ENCODE results near the gene FOXK2.
A peak's percentile ranks its signal among the peaks of the same experiment; 100 is the strongest.
"Not testable (repeated sequence)": the region's sequence is repeated elsewhere in the genome, so short reads cannot be mapped to it uniquely, and the experiment has no call there.

The FOXK2 gene

DNA sequence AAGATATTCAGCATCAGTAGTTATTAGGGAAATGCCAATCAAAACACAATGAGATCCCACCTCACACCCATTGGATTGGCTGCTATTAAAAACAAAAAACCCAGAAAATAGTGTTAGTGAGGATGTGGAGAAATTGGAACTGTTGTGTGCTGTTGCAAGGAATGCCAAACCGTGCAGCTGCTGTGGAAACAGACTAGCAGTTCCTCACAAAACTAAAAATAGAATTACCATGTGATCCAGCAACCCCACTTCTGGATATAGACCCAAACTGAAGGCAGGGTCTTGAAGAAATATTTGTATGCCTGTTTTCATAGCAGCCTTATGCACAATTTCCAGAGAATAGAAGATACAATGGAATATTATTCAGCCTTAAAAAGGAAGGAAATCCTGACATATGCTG lies 46.0 kb downstream of the FOXK2 start:
- DNase-seq, result no peak

DNA sequence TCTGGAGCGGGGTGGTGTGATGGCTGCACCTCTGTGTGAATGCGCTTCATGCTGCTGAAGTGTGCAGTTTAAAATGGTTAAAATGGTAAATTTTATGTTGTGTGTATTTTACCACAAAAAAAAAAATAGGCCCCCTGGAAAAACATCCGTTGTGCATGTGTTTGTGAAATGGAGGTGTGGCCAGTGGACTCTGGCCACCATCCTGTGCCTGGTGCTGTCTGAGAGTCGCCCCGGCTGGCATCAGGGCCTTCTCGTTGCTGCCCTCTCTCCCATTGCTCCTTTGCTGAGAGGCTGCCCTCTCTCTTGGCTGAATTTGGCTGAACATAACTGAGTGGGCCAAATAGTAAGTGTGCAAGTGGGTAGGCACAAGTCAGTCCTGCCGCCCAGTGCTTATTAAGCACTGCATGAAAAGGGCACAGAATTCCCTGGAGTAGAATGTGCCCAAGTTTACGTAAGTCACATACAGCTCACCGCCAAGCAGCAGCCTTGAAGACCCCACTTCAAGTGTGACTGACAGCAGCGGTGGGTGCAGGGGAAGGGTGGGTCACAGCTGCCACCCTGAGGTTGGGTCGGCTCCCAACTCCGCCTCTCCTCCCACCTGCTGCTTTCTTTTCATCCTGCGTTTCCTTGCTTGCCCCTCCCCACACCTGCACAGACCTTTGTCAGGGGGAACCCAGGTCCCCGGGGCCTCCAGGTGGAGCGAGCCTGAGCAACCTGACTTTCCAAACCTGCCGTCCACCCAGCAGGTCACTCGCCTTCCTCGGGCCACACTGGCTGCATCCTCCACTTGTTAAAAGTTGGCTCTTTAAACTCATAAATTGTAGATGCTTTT lies 46.8 kb downstream of the FOXK2 start:
- DNase-seq, result no peak

DNA sequence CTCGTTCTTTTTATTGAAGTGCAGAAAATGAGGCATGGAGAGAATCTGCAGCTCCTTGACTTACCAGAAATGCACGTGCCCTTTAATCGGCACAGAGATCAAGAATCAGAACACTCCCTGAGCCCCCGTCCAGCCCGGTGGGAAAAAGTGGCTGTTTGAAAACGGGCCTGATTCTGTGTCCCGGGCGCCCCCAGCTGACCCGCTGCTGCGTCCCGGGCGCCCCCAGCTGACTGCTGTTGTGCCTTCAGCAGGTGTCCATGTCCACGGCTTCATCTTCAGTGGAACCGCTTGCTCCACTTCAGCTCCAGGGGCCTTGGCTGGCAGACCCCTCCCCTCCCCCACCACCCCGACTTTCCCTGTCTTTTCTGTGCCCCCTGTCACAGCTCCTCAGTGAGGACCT lies 47.8 kb downstream of the FOXK2 start:
- no peak for DNase-seq

DNA sequence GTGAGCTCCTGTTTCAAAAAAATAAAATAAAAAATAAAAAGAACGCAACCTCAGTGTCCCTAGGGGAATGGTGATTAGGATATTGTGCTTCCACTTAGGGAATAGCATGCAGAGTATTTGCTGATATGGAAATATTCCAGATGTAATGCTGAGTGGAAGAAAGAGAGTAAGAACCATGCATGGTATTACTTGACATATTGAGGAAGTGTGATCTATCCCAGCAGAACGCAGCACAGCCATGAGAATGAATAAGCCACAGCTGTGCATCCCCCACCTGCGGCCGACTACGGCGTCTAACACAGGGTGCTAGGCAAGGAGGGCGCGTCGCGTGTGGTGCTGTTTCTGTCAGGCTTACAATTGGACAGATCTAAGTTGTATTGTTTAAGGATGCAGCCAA lies 49.5 kb downstream of the FOXK2 start:
- DNase-seq, result no peak

DNA sequence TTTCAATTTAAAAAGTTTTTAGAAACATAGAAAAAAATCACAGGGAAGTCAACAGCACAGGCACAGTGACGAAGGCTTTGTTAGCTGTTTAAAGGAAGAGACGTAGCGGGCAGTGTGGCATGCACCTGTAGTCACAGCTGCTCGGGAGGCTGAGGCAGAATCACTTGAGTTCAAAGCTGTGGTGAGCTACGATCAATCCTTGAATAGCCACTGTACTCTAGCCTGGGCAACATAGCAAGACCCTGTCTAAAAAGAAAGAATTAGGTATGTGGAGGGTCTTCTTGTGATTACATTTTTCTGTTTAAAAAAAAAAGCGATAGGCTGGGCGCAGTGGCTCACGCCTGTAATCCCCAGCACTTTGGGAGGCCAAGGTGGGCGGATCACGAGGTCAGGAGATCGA lies 50.1 kb downstream of the FOXK2 start:
- DNase-seq, result no peak

DNA sequence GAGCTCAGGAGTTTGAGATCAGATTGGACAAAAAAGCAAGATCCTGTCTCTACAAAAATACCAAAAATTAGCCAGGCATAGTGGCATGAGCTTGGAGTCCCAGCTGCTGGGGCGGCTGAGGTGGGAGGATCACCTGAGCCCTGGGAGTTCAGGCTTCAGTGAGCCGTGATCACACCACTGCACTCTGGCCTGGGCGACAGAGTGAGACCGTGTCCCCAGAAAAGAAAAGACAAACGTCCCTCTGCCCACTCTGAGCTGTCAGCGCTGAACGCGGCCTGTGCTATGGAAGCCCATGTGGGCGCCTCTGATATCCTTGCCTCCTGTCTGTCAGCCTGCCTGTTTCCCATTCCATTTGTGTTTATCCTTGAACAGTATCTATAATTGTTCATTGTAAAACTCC lies 50.7 kb downstream of the FOXK2 start:
- DNase-seq, result no peak

DNA sequence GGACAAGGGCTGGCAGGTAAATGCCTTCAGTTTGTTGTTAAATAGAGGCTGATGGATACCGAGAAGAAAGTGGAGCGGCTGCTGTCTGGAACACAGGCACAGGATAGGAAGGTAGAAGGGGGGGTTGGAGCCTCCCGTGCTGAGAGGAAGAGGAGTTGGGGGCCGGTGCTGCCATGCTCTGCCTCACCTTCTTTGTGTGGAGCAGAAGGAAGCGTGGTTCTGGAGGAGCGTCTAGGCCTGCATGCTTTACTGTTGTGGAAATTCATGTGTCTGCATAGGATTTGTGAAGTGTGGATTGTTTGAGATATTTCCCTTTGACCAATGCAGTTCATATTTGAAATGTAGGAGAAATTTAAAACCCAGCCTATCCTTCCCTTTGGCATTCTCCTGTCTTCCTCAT lies 52.3 kb downstream of the FOXK2 start:
- DNase-seq, result no peak

DNA sequence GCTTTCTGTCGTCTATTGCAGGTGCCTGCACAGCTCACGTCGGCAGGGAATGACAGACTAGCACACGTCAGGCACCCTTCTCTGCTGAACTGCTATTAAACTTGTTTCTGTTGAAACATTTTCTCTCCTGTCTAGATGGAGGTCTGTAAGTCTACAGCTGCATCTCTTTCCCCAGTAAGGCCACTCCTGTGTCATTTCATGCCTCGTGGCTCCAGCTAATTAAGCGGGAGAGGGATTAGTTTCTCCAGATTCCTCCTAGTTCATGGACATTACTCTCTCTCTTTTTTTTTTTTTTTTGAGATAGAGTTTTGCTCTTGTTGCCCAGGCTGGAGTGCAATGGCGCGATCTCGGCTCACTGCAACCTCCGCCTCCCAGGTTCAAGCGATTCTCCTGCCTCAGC lies 54.5 kb downstream of the FOXK2 start:
- no peak for DNase-seq

DNA sequence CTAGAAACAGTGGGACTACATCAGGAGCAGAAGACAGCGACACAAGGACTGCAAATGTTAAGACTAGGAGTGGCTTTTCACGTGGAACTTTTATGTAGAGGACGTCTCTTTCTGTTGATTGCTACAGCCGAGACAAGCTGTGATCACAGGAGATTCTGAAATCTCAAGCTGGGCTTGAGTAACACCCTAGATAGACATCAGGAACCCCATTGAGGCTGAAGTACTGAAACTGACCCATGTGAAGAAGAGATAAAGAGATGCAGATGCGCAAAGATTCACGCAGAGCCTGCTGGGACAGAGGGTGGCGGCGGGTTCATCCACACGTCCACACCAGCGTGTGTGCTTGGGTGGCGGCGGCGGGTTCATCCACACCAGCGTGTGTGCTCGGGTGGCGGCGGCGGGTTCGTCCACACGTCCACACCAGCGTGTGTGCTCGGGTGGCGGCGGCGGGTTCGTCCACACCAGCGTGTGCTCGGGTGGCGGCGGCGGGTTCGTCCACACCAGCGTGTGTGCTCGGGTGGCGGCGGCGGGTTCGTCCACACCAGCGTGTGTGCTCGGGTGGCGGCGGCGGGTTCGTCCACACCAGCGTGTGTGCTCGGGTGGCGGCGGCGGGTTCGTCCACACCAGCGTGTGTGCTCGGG lies 56.2 kb downstream of the FOXK2 start:
- DNase-seq, result not testable (repeated sequence)

DNA sequence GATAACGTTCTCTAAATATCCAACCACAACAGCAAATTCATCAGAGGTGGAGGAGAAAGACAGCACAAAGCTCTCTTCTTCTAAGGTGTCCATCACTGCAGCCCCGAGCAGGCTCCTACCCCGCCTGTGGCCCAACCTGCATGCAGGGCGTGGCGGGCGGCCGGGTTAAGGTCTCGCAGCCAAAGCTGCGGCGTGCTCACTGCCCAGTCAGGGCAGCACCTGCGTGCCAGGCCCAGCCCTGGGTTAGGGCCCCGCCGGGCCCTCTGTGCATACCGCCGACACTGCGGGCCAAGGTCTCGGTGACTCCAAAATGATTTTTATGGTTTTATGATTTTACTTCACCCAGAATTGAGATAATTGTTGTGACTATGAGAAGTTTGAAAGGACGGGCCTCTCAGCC lies 57.8 kb downstream of the FOXK2 start:
- DNase-seq, result no peak

DNA sequence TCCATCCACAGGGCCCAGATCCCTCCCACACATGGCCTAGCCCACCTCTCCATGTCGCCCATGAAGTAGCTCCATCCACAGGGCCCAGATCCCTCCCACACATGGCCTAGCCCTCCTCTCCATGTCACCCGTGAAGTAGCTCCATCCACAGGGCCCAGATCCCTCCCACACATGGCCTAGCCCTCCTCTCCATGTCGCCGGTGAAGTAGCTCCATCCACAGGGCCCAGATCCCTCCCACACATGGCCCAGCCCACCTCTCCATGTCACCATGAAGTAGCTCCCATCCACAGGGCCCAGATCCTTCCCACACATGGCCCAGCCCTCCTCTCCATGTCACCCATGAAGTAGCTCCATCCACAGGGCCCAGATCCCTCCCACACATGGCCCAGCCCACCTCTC lies 60.4 kb downstream of the FOXK2 start:
- DNase-seq, result not testable (repeated sequence)

DNA sequence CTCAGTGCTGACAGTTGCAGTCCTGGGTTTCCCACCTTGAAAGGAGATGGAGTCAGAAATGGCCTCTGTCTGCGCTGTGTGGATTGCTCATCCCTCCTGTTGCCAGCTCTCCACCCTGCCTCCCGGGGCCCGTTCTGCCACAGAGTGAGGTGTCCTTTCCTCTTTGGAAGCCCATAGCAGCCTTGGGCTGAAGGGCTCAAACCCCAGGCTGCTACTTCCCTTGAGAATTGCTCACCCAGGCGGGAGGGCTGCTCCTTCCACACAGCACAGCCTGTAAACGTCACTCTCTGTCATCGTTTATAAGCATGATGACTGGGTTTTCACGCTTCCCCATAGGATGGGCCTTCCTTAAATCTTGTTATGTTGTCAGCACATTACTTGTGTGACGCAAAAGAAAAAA lies 62.7 kb downstream of the FOXK2 start:
- DNase-seq, result peak; percentile 90

DNA sequence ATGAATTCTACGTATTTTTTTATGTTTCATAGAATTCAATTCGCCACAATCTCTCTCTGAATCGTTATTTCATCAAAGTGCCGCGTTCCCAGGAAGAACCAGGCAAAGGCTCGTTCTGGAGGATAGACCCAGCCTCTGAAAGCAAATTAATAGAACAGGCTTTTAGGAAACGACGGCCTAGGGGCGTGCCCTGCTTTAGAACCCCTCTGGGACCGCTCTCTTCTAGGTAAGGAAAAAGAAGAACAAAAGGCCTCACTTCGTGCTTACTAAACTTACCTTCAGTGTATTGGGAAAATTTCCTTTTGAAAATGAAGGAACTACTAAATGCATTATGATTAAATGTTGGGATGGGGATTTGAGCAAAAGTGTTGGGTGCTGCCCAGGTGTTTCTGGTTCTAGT lies 63.2 kb downstream of the FOXK2 start:
- no peak for DNase-seq

DNA sequence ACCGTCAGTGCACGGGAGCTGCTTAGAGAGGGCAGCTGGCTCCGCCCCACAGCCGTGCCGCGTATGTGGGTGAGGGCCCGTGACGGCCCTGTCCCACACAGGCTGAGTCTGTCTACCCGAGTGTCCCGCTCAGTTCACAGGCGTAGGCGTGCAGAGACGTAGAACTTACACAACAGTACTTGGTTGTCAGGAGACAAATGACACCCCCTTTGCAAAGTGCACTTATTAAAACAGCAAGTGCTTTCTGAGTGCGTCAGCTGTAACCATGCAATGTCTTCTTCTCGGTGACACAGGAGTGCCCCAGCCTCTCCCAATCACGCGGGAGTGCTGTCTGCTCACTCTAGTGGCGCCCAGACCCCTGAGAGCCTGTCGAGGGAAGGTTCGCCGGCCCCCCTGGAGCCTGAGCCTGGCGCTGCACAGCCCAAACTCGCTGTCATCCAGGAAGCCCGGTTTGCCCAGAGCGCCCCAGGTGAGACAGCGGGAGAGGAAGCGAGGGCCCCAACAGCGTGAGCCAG lies 64.2 kb downstream of the FOXK2 start:
- DNase-seq, result no peak

DNA sequence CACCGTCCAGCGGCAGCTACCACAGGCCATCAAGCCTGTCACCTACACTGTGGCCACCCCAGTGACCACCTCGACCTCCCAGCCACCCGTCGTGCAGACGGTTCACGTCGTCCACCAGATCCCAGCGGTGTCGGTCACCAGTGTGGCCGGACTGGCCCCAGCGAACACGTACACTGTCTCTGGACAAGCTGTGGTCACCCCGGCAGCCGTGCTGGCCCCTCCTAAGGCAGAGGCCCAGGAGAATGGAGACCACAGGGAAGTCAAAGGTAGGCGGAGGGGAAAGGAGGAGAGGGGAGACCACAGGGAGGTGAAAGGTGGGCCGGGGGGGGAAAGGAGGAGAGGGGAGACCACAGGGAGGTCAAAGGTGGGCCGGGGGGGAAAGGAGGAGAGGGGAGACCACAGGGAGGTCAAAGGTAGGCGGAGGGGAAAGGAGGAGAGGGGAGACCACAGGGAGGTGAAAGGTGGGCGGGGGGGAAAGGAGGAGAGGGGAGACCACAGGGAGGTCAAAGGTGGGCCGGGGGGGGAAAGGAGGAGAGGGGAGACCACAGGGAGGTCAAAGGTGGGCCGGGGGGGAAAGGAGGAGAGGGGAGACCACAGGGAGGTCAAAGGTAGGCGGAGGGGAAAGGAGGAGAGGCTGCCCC lies 66.5 kb downstream of the FOXK2 start:
- DNase-seq, result peak; percentile 71

DNA sequence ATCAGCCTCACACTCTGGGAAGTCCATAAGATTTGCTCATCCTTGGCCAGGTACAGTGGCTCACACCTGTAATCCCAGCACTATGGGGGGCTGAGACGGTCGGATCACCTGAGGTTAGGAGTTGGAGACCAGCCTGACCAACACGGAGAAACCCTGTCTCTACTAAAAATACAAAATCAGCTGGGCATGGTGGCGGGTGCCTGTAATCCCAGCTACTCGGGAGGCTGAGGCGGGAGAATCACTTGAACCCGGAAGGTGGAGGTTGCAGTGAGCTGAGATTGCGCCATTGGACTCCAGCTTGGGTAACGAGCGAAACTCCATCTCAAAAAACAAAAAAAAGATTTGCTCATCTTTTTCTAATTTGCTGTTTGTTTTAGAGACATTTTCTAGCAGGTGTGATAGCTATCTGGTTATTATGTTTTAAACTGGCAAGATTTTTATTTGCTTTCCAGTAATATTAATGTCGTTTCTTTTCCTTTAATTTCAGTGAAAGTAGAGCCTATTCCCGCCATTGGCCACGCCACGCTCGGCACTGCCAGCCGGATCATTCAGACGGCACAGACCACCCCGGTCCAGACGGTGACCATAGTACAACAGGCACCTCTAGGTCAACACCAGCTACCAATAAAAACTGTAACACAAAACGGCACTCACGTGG lies 67.2 kb downstream of the FOXK2 start:
- no peak for DNase-seq

DNA sequence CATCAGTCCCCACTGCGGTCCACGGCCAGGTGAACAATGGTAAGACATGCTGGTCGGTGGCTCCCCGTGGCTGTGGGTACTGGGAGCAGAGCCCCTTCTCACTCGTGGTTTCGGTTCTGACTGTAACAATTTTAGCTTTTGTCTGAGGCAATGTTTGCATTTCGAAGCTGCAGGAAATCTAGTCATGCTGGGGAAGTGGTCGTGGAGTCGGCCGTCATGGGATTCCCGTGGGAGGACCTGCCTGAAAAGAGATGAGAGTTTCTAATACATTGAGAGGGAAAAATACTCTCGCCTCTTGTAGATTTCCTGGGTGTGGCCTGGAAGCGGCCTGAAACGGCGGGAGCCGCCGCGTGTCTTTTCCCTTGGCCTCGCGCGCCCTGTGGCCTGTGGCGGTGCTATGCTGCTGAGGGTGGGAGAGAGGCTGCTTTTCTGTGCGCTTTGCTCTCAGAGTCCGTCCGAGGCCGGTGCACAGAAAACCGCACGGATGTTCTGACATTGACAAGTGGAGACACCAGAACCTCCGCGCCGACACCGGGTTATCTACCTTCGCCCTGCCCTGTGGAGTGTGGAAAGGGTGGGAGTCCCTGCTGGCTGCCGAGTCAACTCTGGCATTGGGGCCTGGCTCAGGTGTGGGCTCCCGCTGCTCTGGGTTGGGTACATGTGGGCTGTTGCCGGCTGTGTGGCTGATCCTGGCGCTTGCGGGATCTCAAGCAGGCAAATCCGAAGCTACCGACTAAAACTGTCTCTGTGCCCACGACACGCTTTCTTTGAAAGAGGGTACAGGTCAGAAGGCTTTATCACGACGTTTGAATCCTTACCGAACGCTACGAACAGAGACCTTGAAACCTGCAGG lies 67.9 kb downstream of the FOXK2 start:
- DNase-seq, result no peak

DNA sequence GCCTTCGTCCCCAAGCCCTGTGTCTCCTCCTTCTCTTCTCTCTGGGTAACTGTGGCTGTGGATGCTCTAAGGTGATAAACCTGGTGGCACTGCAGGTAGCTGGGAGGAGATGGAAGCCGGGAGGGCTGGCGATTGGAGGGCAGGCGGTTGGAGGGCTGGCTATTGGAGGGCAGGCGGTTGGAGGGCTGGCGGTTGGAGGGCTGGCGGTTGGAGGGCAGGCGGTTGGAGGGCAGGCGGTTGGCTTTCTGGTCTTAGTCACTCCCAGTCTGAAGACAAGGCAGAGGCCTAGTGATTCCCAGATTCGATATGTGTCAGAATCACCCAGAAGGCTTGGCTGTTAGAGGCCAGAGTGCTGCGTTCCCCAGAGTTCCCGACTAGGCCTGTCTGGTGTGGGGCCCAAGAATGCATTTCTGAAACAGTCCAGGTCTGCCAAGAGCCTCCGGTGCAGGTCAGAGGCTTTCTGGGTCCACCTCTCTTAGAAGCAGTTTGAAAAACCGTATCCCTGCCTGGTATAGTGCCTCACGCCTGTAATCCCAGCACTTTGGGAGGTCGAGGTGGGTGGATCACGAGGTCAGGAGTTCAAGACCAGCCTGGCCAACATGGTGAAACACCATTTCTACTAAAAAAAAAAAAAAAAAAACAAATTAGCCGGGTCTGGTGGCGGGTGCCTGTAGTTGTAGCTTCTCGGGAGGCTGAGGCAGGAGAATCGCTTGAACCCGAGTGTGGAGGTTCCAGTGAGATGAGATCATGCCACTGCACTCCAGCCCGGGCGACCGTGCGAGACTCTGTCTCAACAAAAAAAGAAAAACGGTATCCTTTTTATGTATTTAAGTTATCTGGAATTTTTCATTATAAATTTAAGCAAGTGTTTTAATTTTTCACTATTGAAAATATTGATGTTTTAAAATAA lies 69.0 kb downstream of the FOXK2 start:
- DNase-seq, result no peak

DNA sequence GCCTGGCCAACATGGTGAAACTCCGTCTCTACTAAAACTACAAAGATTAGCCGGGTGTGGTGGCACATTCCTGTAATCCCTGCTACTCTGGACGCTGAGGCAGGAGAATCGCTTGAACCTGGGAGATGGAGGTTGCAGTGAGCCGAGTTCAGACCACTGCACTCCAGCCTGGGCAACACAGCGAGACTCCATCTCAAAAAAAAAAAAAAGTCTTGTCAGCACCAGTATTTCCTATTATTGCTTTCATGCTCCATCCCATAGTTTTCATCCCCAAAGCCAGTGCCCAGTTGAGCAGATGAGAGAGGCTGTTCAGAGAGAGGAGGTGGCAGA lies 70.3 kb downstream of the FOXK2 start:
- DNase-seq, result no peak

DNA sequence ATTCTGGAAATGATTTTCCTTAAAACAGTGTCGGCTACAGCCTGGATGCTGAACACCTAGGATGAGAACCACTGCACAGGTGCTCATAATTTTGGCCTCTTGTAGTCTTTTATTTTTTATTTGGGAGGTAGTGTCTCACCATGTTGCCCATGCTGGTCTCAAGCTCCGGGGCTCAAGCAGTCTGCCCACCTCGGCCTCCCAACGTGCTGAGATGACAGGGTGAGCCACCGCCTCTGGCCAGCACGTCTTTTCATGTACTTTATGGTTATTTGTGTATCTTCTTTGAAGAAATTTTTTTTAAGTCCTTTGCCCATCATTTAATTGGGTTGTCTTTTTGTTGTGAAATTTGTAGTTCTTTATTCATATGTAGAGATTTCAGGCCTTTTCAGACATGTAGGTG lies 70.7 kb downstream of the FOXK2 start:
- no peak for DNase-seq

DNA sequence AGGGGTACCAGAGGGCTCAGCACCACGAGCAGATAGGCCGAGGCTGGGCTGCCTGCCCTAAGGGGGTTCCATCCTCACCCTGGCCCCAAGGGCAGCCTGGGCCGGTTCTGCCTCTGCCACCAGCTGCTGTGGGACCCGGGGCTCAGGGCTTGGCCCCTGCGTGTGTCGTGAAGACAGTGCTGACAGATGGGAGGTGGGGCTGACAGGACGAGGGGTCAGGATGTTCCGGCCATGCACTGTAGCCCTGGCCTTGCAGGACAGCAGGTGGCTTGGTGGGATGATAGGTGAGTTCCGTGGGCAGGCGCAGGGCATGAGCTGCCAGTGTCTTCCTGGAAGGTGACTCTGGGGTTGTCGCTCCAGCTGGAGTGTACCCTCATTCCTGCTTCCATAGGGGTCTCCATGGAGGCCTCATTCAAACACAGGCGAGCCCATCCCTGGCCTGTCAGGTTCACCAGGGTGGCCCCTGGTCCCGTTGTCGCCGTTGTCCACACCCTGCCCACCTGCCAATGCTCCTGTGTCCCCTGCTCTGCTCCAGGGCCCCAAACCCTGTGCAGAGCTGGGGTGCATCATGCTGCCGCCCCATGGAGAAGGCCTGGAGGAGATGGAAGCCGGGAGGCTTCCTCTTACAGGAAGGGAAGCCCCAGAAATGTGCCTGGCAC lies 71.5 kb downstream of the FOXK2 start:
- no peak for DNase-seq

Measured in T1000 (cell line).